GM21423 (cell line): Measurements from ENCODE around the gene PTGDS.

Experiments
- ATAC-seq: cut with Tn5 transposase; IDR thresholded peaks from one replicate; pipeline ENCODE4 v1.9.1; 2021; ENCODE audit warnings: mild to moderate bottlenecking, moderate library complexity; ENCODE audit not compliant: unreplicated experiment

The PTGDS gene

DNA sequence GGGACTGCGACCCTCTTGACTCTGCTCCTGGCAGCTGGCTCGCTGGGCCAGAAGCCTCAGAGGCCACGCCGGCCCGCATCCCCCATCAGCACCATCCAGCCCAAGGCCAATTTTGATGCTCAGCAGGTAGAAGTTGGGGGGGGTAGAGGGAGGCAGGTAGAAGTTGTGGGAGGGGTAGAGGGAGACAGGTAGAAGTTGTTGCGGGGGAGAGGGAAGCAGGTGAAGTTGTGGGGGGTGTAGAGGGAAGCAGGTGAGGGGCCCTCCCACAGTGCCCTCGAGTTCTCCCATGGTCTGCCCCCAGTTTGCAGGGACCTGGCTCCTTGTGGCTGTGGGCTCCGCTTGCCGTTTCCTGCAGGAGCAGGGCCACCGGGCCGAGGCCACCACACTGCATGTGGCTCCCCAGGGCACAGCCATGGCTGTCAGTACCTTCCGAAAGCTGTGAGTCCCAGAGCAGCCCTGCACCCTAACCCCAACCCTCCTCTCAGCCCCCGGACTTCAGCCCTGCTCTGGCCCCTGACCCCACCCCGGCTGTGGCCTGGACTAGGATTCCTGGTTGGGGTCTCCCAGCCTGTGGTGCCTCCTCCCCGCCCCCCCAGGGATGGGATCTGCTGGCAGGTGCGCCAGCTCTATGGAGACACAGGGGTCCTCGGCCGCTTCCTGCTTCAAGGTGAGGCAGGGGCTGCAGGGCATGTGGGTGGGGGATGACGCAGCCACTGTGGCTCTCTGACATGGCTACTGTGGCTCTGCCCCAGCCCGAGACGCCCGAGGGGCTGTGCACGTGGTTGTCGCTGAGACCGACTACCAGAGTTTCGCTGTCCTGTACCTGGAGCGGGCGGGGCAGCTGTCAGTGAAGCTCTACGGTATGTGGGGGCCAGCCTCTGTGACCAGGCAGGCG lies 31.7 kb upstream of the PTGDS start:
- no peak for ATAC-seq

DNA sequence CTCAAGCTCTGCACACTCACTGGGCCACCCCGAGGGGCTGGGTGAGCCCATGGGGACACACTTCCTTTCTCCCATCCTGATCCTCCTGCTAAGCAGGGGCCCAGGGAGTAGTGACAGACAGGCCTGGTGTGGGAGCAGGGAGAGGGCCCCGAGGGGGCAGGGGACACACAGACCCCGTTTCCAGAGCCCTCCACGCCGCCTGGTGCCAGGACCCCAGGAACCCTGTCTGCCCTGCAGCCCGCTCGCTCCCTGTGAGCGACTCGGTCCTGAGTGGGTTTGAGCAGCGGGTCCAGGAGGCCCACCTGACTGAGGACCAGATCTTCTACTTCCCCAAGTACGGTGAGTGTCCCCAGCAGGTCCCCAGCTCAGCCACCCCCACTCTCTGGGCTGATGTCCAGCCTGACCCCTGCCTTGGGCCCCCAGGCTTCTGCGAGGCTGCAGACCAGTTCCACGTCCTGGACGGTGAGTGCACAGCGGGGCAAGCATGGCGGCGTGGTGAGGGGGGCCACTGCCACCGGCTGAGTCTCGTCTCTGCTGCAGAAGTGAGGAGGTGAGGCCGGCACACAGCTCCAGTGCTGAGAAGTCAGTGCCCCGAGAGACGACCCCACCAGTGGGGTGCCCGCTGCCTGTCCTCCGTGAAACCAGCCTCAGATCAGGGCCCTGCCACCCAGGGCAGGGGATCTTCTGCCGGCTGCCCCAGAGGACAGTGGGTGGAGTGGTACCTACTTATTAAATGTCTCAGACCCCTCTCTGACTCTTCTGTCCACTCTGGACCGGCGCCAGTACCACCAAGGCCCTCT lies 30.9 kb upstream of the PTGDS start:
- no peak for ATAC-seq

DNA sequence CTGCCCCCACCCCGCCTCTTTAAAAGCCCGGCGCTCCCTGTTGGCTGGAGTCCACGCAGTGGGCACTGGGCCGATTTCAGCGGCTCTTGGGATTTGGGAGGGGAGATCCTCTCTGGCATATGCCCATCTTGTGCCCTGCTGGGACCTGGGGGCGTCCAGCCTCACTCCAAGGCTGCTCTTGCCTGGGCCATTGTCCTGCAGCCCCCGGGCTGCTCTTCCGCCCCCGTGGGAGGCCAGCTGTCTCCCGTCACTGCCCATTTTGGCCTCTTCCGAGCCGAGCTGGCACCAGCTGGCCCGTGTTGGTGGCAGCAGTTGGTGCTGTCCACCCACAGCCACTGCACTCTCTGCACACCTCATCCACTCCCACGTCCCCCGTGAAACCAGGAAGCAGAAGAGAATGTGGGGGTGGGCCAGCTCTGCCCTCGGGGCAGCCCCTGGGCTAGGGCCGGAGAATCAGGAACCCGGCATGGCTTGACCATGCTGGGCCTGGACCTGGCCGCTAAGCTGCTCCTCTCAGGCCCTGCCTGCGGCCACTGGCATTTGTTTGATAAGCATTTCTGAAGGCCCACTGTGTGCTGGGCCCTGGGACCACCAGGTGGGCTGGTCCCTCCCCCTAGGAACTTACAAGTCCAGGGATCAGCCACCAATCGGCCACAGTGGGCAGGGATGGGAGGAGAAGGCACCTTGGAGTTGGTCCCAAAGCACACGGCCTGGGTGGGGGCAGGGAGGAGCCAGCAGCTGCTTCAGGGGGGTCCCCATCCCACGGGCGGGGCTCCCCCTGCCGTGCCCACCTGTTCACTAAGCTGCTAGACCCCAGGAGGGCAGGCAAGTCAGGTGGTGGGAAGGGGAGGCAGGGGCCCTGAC lies 30.0 kb upstream of the PTGDS start:
- ATAC-seq, result no peak

DNA sequence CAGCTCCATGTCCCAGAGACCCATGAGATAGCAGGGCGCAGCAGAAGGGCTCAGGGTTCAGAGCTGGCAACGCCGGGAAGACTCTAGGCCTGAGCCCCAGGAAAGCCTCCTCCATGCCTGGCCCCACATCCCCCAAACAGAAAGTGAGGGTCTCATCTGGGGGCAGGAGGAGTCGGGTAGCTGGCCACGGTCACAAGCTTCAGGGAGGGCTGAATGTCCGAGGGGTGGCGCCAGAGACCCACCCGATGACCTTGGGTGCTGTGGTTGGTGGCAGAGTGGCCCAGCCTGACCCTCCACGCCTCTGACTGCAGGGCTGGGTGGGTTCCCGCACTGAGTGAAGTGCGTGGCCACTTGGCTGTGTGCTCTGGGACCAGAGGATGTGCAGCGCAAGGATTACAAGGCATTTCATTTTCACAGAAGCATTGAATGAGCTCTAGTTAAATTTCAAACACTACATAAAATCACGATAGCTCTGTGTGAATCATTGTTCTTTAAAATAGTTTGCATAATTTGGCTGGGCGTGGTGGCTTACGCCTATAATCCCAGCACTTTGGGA lies 29.3 kb upstream of the PTGDS start:
- no peak for ATAC-seq

DNA sequence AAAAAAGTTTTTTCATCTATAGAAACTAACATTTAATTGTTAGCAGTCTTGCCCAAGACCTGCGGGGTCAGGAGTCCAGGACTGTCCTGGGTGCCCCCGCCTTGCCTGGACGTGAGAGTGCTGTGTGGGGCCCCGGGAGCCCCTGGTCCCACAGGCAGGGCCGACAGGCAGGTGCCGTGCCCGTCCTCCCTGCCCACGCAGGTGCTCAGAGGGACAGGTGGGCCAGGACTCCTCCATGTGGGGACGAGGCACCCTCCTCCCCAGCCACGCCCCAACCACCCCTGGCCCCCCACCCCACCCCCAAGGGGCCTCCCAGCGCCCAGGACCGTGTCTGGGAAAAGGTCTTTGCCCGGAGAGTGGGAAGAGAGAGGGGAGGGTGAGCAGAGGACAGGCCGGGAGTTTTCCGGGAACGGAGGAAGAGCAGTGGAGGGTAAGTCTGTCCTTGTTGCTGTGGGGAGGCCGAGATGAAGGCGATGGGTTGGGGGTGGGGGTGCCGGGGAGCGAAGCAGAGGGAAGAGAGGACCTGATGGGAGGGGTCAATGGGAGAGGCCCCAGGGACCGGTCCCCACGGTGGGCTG lies 28.0 kb upstream of the PTGDS start:
- ATAC-seq, result no peak

DNA sequence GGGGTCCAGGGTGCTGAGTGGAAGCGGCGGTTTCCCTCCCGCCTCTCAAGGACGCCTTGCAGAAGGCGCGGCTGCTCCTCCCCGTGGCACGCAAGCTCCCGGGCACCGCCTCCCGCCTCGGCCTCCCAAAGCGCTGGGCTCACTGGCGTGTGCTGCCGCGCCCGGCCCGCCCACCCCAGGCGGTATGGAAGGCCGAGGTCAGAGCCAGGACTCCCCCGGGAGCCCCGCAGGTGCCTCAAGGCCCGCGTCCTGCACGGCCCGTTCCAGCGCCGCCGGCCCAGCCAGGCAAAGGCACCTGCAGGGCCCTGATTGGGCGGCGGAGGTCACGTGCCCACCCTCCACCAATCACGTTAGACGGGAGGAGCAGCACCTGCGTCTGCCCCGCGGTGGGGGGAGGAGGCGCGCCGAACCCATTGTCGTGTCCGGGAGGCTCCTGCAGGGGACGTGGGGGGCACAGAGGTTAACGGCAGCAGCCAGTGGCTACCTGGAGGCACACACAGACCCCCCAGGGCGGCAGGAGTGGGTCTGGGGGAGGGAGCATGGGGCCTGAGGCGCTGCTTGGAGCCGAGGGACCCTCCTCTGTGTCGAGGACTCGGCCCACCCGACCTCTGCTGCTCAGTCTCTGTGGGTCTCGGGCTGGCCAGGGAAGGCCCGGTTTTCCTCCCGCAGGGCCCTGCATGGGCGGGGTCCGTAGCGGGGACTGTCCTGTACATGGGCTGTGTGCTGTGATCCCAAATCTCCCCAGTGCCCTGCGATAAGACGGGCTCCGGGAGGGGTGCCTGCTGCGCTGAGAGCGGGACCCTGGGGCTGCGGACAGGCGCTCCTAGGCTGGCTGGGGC lies 27.3 kb upstream of the PTGDS start:
- ATAC-seq, result peak; percentile 85

DNA sequence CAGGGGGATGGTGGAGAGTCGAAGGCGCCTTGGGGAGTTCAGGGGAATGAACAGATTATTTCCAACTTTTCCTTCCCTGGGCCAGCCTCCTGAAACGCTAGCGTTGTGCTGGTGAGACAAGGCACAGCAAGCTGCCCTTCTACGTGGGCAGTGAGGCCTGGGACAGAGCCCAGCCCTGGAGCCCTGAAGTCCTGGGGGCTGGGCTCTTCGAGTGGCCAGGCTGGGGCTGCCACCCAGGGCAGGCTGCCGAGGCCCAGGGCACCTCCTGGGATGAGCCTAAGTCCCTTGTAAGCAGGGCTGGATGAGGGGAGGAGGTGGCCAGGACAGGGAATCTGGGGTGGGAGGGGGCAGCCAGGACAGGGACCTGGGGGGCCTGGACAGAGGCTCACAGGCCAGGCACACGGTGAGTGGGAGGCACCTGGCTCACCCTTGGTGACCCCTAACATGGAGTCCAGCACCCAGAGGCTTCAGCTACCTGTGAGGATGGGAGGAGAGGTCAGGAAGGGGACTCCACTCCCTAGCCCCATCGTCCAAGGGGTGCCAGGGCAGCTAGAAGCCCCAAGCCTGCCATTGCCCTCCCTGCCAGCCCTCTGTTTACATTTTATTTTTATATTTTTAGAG lies 26.5 kb upstream of the PTGDS start:
- no peak for ATAC-seq

DNA sequence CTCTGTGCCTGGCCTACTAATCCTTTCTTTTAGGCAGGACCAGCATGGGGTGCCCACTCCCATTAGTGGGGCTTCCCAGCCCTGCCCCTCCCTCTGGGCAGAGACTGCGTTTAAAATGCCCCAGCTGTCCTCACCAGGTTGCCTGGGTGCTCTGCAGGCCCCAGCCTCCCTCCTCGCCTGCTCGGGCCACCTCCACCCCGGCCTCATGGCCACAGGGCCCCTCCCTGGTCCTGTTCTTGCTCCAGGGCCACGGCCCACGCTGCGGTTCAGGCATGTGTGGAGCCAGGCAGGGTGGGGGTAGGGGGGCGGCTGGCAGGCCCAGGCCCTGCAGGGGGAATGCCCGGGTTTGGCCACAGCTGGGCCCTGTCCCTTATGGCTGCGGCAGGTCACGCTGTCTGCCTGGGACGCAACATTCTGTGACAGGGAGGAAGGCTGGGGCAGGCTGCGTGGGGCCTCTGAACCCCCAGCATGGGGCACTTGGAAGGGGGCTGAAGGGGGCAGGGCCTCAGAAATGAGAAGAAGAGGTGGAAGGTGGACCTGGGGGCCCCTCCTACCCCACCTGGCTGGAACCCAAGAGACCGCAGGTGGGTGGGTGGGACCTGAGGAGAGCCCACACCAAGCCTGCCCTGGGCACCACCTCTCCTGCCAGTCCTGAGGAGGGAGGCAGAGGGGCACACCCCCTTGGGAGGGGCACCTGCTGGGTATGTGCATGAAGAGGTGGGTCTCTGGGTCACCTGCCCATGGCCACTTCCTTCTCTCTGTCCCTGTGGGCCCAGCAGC lies 25.6 kb upstream of the PTGDS start, which contains the start of gene LCN12:
TSS of gene LCN12 (plus strand) at position 733 of the 780 bp plus-strand sequence. CDS start 55 bp downstream, outside the sequence.
- no peak for ATAC-seq

DNA sequence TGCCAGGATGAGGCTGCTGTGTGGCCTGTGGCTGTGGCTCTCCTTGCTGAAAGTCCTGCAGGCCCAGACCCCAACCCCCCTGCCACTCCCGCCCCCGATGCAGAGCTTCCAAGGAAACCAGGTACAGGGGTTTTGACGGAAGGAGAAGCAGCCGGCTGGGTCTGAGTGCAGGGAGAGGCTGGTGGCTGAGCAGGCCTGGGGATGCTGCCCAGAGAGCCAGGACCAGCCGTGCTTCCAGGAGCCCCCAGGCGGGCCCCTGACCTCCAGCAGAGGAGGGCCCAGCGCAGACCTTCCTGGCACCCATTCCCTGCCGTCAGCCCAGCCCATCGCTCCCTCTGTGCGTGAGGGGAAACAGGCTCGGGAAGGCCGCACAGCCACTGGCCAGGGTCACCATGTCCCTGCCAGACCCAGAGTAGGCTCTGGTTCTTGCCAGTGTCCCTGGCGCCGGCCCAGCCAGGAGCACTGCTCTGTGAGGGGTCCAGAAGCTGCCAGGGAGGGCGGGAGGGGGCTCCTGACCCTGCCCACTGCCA lies 24.9 kb upstream of the PTGDS start:
- no peak for ATAC-seq

DNA sequence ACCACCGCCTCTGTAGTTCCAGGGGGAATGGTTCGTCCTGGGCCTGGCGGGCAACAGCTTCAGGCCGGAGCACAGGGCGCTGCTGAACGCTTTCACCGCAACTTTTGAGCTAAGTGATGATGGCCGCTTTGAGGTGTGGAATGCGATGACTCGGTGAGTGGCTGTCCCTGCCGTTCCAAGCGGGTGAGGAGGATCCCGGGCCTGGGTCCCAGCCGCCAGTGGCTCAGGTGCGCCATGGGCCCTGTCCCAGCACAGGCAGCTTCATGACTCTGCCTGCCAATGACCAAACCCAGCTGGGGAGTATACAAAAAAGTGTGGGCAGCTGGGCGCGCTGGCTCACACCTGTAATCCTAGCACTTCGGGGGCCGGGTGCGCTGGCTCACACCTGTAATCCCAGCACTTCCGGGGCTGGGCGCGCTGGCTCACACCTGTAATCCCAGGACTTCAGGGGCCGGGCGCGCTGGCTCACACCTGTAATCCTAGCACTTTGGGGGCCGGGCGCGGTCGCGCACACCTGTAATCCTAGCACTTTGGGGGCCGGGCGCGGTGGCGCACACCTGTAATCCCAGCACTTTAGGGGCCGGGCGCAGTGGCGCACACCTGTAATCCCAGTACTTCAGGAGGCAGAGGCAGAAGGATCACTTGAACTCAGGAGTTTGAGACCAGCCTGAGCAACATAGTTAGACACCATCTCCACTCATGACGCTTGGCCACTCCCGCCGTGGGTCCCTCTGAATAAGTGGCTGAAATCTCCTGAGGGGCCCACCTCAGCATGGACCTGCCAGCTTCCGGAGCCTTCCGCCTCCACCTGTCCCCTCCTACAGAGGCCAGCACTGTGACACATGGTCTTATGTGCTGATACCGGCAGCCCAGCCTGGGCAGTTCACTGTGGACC lies 24.2 kb upstream of the PTGDS start:
- no peak for ATAC-seq

DNA sequence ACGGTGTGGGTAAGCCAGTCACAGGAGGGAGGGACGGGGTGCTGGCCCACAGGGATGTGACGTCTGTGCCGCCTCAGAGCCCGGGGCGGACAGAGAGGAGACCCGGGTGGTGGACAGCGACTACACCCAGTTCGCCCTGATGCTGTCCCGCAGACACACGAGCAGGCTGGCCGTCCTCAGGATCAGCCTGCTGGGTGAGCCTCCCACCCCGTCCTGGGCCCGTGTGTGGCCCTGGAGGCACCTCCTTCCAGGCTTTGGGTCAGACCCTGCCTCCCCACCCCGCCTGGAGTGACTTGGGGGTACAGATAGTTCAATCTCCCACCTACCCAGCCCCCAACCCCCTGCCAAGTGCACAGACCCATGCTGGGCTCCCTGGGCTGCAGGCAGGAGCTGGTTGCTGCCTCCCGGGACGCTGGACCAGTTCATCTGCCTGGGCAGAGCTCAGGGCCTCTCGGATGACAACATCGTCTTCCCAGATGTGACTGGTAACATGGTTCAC lies 23.5 kb upstream of the PTGDS start:
- no peak for ATAC-seq

DNA sequence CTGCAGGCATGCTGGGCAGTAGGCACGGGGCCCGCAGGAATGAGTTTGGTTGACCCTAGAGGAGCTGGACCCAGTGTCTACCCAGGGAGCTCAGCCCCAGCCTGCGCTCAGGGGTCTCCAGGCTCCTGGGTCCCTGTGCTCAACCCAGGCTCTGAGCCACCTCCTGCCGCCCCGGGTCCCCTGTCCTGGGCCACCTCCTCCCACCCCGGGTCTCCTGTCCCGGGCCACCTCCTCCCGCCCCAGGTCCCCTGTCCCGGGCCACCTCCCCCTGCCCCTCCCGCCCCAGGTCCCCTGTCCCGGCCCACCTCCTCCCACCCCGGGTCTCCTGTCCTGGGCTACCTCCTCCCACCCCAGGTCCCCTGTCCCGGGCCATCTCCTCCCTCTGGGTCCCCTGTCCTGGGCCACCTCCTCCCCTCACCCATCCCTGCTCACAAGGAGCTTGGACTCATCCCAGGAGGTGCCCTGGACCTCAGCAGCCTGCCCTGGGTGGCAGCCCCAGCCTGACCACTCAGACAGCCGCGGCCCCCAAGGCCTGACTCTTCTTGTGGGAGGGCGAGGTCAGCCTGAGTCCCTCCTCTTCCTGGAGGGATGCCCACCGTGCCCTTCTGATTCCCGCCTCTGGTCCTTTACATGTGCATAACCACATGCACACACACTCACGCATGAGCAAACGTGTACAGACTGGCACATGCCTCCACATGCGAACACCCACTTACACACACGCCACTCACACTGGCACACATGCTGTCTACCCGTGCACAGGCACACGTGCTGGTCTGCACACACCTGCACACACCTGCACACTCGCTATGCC lies 22.8 kb upstream of the PTGDS start:
- no peak for ATAC-seq

DNA sequence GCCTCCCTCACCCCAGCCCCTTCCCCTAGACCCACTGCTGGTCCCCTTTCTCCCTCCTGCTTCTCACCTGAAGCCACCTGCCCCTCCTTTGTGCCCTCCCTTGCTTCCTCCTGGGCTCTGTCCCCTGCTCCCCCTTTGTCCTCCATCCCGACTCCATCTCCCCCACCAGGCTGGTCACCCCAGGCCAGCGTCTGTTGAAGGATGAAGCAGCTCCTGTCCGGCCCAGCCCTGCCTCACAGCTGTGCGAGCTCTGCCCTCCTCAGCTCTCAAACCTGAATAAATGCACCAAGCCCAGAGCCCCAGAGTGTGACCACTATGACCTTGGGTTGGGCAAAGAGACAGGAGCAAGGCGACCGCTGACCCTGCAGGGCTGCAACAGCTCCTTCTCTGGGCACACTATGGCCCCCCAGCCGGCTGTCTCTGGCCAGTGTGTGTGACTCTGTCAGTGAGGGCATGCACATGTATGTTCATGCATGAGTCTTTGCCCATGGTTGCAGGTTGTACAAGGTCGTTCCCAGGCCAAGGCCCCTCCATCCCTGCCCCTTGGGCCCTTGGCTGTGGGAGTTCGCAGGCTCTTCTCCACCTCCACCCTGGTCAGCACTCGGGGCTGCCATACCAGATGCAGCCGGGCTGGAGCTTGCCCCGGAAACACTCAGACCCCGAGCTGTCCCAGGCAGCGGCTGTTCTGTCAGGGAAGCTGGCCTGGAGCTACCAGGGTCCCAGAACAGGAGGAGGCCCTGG lies 21.9 kb upstream of the PTGDS start:
- no peak for ATAC-seq

DNA sequence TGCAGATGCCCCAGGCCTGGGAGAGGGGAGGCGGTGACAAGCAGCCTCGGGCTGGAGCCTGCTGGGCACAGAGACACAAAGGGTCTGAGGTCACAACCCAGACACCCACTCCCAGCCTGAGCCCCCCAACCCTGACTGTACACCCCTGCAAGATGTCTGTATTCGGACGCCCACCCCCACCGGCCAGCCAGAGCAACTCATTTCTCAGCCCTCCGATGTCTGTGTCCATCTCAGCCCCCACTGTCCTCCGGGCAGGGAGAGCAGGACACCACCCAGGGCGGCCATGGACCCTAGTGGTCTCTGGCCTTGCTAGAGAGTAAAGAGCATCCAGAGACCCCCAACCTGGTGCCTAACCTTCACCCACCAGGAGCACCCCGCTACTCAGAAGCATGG lies 21.4 kb upstream of the PTGDS start:
- no peak for ATAC-seq

DNA sequence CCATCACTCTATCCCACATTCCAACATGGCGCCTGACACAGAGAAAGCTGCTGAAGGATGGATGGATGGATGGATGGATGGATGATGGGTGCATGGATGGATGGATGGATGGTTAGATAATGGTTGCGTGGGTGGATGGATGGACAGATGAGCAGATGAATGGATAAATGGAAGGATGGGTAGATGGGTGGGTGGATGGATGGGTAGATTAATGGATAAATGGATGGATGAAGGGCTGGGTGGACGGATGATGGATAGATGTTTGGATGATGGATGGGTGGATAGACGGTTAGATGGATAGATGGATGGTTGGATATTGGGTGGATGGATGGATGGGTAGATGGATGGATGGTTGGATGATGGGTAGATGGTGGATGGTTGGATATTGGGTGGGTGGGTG lies 20.7 kb upstream of the PTGDS start:
- ATAC-seq, result no peak
